Uterus (tissue), 2 donors: ENCODE measurements around the gene MAMDC4.

Source experiments
- POLR2A ChIP-seq, 2 donors: fragments of 450-650 bp; IDR thresholded peaks; one replicate each; pipeline ENCODE4 v1.6.1; 2016; ENCODE audit warnings: antibody characterized with exemption in 2 of 2, mild to moderate bottlenecking in 1 of 2, moderate library complexity in 1 of 2
- TF ChIP-seq, protein P1 (sequence below), 4 experiments: fragments of 200-600 bp in 2 of 4; fragments of 450-650 bp in 2 of 4; sonication (generic) in 2 of 4; IDR thresholded peaks; one replicate each; pipeline ENCODE4 v1.5.1; 2016 to 2019; ENCODE audit warnings: antibody characterized with exemption in 4 of 4, mild to moderate bottlenecking in 2 of 4, moderate library complexity in 1 of 4

DNA sequence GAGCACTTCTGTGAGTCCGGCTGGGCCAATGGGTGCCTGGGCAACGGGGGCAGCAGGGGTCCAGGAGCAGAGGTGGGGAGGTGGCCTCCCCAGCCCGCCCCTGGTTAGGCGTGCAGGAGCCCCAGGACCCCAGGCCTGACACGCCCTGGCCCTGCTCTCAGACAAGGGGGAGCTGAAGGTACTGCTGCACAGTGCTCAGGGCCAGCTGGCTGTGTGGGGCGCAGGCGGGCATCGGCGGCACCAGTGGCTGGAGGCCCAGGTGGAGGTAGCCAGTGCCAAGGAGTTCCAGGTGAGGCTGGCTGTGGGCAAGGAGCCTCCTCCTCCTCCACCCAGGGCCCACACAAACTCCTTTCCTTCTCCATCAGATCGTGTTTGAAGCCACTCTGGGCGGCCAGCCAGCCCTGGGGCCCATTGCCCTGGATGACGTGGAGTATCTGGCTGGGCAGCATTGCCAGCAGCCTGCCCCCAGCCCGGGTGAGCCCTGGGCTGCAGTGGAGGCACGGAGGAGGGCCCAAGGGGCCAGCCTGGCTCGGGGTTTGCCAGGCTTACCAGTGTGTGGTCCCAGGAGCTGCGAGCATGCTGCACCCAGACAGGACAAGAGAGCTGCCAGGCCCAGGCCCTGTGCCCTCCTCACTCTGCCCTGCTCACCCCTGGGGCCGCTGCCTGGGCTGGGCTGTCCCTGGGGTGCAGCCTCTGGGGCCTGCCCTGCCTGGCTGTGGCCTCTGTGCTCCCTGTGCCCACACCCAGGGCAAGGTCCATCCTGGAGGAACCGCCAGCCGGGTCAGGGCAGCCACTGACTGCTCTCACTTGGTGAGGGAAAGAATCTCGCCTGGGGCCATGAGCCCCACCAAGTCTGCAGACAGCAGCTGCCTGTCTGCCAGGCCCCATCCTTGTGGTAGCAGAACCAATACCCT lies 7.0 kb downstream of the MAMDC4 start:
- TF ChIP-seq POLR2A (IDR thresholded peaks at IDR 0.05) = no peak
- TF ChIP-seq, protein P1, sequence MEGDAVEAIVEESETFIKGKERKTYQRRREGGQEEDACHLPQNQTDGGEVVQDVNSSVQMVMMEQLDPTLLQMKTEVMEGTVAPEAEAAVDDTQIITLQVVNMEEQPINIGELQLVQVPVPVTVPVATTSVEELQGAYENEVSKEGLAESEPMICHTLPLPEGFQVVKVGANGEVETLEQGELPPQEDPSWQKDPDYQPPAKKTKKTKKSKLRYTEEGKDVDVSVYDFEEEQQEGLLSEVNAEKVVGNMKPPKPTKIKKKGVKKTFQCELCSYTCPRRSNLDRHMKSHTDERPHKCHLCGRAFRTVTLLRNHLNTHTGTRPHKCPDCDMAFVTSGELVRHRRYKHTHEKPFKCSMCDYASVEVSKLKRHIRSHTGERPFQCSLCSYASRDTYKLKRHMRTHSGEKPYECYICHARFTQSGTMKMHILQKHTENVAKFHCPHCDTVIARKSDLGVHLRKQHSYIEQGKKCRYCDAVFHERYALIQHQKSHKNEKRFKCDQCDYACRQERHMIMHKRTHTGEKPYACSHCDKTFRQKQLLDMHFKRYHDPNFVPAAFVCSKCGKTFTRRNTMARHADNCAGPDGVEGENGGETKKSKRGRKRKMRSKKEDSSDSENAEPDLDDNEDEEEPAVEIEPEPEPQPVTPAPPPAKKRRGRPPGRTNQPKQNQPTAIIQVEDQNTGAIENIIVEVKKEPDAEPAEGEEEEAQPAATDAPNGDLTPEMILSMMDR (IDR thresholded peaks at IDR 0.05) = no peak
